Upper lobe of left lung (tissue), 4 donors: ENCODE data around the gene BABAM2.

Experiments
- EP300 ChIP-seq, 4 donors: sonication (generic); formaldehyde crosslinking; IDR thresholded peaks; one replicate each; pipeline ENCODE4 v1.5.1; 2017; ENCODE audit warnings: antibody characterized with exemption in 4 of 4, control low read depth in 2 of 4
- POLR2A ChIP-seq, 4 donors: fragments of 450-650 bp; IDR thresholded peaks; one replicate each; pipeline ENCODE4 v1.5.1; 2016 to 2017; ENCODE audit warnings: antibody characterized with exemption in 4 of 4, mild to moderate bottlenecking in 2 of 4

- TF ChIP-seq POLR2A (IDR thresholded peaks at IDR 0.05) (no peak), EP300 (IDR thresholded peaks at IDR 0.05) (no peak)
Observed at GRCh38 chr2:28067602-28068001, 177.1 kb downstream of the BABAM2 start.
